Left cardiac atrium (tissue), 4 donors: ENCODE data around the gene PDP2. TPM values are rescaled to one million over a fixed set of nuclear protein-coding genes. Genes with fewer than 3 reads are reported as not detected.

ENCODE experiments used
- ATAC-seq, 2 donors: fragments of 200-7000 bp; cut with Tn5 transposase; one replicate each; pipeline ENCODE4 v1.9.1; 2020; ENCODE audit warnings: mild to moderate bottlenecking in 2 of 2, moderate library complexity in 2 of 2
- DNase-seq: peaks from one replicate; pipeline ENCODE4 v3.0.0-alpha.2; 2020
- intact Hi-C, 2 donors: fragments of 100-400 bp; cut with DNase I; formaldehyde crosslinking; loops; one replicate each; pipeline versions ENCODE4 v1.14.1 to v1.15.1; 2022 to 2023
- total RNA-seq, 2 donors: library from RNA; stranded (reverse); fragmentation: NEBNext Ultra II Directional; extraction: Animal tissue kit (Norgen Biotek cat#: 25700); gene quantifications; one replicate each; pipeline ENCODE4 v1.2.1, GENCODE V29; 2021
- donor health status: DM: no; HTN: yes; CAD: no.
- donor health status: DM: no; HTN: yes; CAD: no; lungs with severe emphysema.
- donor health status: DM: yes; HTN: yes; CAD: no.
- donor health status: Dilated cardiomyopathy.

Gene PDP2
- total RNA-seq, 2 donors from 2014 or later = 6.8 to 8.1 TPM

GRCh38 chr16:66899310-66899944, 19.1 kb downstream of the PDP2 start:
- DNase-seq (peak; percentile 8), ATAC-seq (peak; percentile 2 to 3)
- intact Hi-C loops = loop anchor here in 1 of 2 donors (5.0 to 10.0 kb wide), 2 partner anchors 48 to 285 kb away; partner anchors contain the start of gene MATCAP1

- DNase-seq (peak; percentile 85), ATAC-seq (peak; percentile 16 to 53)
- intact Hi-C loops = loop anchor here in 1 of 2 donors (5.0 to 10.0 kb wide), 2 partner anchors 47 to 285 kb away; partner anchors contain the start of gene MATCAP1
These were observed 19.8 kb downstream of the PDP2 start for GRCh38 chr16:66899945-66900710.

- DNase-seq (peak; percentile 23), ATAC-seq (no peak)
- intact Hi-C loops = no loop called here
These were observed 20.6 kb downstream of the PDP2 start for GRCh38 chr16:66900721-66901441.

GRCh38 chr16:66901626-66902025, 21.3 kb downstream of the PDP2 start:
- intact Hi-C loops = no loop called here
- DNase-seq (peak; percentile 67), ATAC-seq (no peak)

- DNase-seq = peak; percentile 68
These were observed 22.6 kb downstream of the PDP2 start for GRCh38 chr16:66902648-66903543.

GRCh38 chr16:66903544-66904427, 23.5 kb downstream of the PDP2 start:
- peak; percentile 83 for DNase-seq
- peak; percentile 56 to 74 for ATAC-seq
- intact Hi-C loops = loop anchor here in 1 of 2 donors (1.0 kb wide), 1 partner anchor 25 kb away; no protein-coding TSS in a partner anchor

More at GRCh38 chr16:66902648-66903543, 22.6 kb downstream of the PDP2 start:
- intact Hi-C loops = loop anchor here in 1 of 2 donors (1.0 kb wide), 1 partner anchor 25 kb away; no protein-coding TSS in a partner anchor
- peak; percentile 50 to 54 for ATAC-seq

- ATAC-seq (no peak), DNase-seq (no peak)
- intact Hi-C loops = no loop called here
These were observed 24.1 kb downstream of the PDP2 start for GRCh38 chr16:66904428-66904845.

GRCh38 chr16:66904846-66905632, 24.7 kb downstream of the PDP2 start:
- intact Hi-C loops = no loop called here
- ATAC-seq (no peak), DNase-seq (peak; percentile 18)

- ATAC-seq (peak in 1 of 2 donors; percentile 12), DNase-seq (peak; percentile 71)
- intact Hi-C loops = no loop called here
These were observed 25.6 kb downstream of the PDP2 start for GRCh38 chr16:66905633-66906539.

- intact Hi-C loops = no loop called here
- DNase-seq (peak; percentile 39), ATAC-seq (peak in 1 of 2 donors; percentile 12)
These were observed 26.9 kb downstream of the PDP2 start for GRCh38 chr16:66906916-66907836.

GRCh38 chr16:66908116-66908515, 27.8 kb downstream of the PDP2 start:
- DNase-seq = peak; percentile 3
- no peak for ATAC-seq
- intact Hi-C loops = no loop called here

GRCh38 chr16:66908762-66909559, 28.6 kb downstream of the PDP2 start:
- DNase-seq = peak; percentile 2
- intact Hi-C loops = no loop called here
- ATAC-seq = no peak

- ATAC-seq (no peak), DNase-seq (peak; percentile 15)
- intact Hi-C loops = no loop called here
These were observed 30.0 kb downstream of the PDP2 start for GRCh38 chr16:66910175-66910940.
